Vagina (tissue), 2 donors: ENCODE results near the gene TRIM74.

Experiments
- CTCF ChIP-seq, 3 experiments: fragments of 450-650 bp in 2 of 3; fragments of 200-600 bp in 1 of 3; sonication (generic) in 1 of 3; IDR thresholded peaks; one replicate each; pipeline ENCODE4 v1.5.1; 2017 to 2019; ENCODE audit warnings: antibody characterized with exemption in 3 of 3, mild to moderate bottlenecking in 2 of 3, moderate library complexity in 2 of 3
- POLR2A ChIP-seq, 2 donors: fragments of 450-650 bp; IDR thresholded peaks; one replicate each; pipeline ENCODE4 v1.6.1; 2017; ENCODE audit warnings: antibody characterized with exemption in 2 of 2, mild to moderate bottlenecking in 2 of 2, moderate library complexity in 2 of 2
- POLR2AphosphoS5 ChIP-seq, 2 donors: sonication (generic); formaldehyde crosslinking; IDR thresholded peaks; one replicate each; pipeline ENCODE4 v1.9.0; 2017; ENCODE audit warnings: antibody characterized with exemption in 2 of 2, mild to moderate bottlenecking in 2 of 2, low read depth in 1 of 2; ENCODE audit not compliant: insufficient read depth in 1 of 2

DNA sequence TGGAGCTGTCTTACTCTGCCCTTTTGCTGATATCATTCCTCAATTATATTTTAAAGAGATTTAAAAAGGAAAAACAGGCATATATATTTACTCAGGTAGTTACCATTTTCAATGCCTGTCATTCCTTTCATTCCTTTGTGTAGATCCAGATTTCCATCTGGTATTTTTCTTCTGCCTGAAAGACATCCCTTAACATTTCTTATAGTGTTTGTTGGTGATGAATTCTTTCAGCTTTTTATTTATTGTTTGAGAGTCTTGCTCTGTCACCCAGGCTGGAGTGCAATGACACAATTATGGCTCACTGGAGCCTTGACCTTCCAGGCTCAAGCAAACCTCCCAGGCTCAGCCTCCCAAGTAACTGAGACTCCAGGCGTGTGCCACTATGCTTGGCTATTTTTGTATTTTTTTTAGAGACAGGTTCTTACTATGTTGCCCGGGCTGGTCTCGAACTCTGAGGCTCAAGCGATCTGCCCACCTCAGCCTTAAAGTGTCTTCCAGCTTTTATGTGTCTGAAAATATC is 50.0 kb downstream of the TRIM74 start:
- no peak for TF ChIP-seq CTCF (IDR thresholded peaks at IDR 0.05)
- no peak for TF ChIP-seq POLR2A (IDR thresholded peaks at IDR 0.05)
- TF ChIP-seq POLR2AphosphoS5 (IDR thresholded peaks at IDR 0.05; ENCODE audit: insufficient read depth in 1 of 2, low read depth in 1 of 2): no peak
